ENCODE measurements around the gene SLC25A2. TPM values are rescaled to one million over a fixed set of nuclear protein-coding genes. Genes with fewer than 3 reads are reported as not detected.
A peak's percentile ranks its signal among the peaks of the same experiment; 100 is the strongest.

The SLC25A2 gene
- total and polyA plus RNA-seq, 12 donors, result 0.07 to 1.5 (median 0.53) TPM; not detected in 5

DNA sequence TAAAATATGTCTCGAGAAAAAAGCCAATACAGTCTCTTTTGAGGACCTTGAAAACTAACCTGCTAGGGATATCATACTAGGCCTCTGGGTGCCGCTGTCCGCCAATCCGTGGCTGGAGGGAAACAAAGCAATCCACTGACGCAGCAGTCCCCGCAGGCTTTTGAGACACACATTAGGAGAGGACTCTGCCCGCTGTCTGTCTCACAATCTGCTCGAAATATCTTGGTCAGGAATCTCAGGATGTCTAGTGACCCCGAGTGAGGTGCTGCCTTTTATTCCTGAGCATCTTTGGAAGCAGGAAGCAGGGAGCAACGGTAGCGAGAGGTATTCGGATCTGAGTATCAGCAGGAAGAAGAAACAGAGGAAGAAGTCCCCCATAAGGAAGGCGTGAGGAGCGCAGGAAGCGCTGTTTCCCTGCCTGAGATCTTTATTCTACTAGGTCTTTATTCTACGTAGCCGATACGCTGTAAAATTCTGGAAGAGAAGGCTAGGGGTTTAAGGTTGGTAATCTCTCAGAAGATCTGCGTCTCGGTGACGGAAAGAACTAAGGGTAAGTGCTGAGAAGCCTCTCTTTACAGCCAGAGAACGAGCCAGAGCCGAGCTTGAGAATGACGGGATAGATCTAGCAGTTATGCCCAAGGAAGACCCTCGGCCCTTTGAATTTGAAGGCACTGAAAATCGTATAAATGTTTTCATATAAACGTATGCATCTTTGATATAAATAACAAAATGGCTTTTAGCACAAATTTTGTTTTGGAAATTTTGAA is 22.4 kb upstream of the SLC25A2 start:
- peaks cover 0 to 8% (median 0%) of the 10 kb centered on the region in 3 donors for H3K9me3 ChIP-seq (replicated peaks in 1 of 3)
- intact Hi-C loops (cut with DNase I), result no loop called here

DNA sequence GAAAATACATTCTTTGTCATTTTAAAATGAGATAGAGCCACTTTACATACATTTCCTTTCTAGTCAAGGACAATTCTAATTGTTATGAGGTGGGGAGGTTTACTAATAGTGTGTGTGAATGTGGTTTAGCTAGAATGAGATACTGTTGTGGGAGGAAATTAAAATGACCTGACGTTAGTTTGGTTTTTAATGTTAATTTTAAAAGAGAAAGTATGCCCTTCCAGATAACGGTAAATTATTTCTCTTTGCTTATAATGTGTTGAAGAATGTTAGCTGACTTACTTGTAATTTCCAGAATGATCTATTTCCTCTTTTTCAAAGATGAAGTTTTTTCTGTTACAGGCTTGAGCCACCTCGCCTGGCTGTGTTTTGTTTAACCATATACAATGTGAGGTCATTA is 18.4 kb upstream of the SLC25A2 start:
- Histone ChIP-seq H3K36me3 (replicated peaks in 1 of 2) (no peaks in the 10 kb centered on the region), H3K4me3 (no peak overlapping the region), H3K27me3 (no peaks in the 10 kb centered on the region), H3K9me3 (replicated peaks in 1 of 3) (peaks cover 8 to 39% (median 14%) of the 10 kb centered on the region in 3 donors), H3K27ac (no peak overlapping the region), H3K4me1 (replicated peaks in 1 of 2) (peaks cover 0 to 9% of the 10 kb centered on the region in 2 donors)
- TF ChIP-seq POLR2A (IDR thresholded peaks at IDR 0.05), result no peak
- TF ChIP-seq, protein P1, sequence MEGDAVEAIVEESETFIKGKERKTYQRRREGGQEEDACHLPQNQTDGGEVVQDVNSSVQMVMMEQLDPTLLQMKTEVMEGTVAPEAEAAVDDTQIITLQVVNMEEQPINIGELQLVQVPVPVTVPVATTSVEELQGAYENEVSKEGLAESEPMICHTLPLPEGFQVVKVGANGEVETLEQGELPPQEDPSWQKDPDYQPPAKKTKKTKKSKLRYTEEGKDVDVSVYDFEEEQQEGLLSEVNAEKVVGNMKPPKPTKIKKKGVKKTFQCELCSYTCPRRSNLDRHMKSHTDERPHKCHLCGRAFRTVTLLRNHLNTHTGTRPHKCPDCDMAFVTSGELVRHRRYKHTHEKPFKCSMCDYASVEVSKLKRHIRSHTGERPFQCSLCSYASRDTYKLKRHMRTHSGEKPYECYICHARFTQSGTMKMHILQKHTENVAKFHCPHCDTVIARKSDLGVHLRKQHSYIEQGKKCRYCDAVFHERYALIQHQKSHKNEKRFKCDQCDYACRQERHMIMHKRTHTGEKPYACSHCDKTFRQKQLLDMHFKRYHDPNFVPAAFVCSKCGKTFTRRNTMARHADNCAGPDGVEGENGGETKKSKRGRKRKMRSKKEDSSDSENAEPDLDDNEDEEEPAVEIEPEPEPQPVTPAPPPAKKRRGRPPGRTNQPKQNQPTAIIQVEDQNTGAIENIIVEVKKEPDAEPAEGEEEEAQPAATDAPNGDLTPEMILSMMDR (IDR thresholded peaks at IDR 0.05), result no peak
- 87 to 94% (median 92%) methylated on average over 3 of the region's 3 CpGs for WGBS, 4 donors
- intact Hi-C loops (cut with DNase I), result no loop called here
- no peak for DNase-seq

More for the DNA sequence above, 22.4 kb upstream of the SLC25A2 start:
- no peaks in the 10 kb centered on the region for H3K4me1 ChIP-seq (replicated peaks in 1 of 2)
- peak in 2 of 7 donors; percentile 5 to 60 for DNase-seq
- H3K4me3 ChIP-seq, result no peak overlapping the region
- H3K27me3 ChIP-seq, result no peaks in the 10 kb centered on the region
- no peaks in the 10 kb centered on the region for H3K36me3 ChIP-seq (replicated peaks in 1 of 2)
- 8 to 19% (median 13%) methylated on average over 23 to 27 of the region's 27 CpGs for WGBS, 4 donors
- TF ChIP-seq, protein P1 (IDR thresholded peaks at IDR 0.05), result no peak
- no peak for TF ChIP-seq POLR2A (IDR thresholded peaks at IDR 0.05)
- no peak overlapping the region for H3K27ac ChIP-seq

DNA sequence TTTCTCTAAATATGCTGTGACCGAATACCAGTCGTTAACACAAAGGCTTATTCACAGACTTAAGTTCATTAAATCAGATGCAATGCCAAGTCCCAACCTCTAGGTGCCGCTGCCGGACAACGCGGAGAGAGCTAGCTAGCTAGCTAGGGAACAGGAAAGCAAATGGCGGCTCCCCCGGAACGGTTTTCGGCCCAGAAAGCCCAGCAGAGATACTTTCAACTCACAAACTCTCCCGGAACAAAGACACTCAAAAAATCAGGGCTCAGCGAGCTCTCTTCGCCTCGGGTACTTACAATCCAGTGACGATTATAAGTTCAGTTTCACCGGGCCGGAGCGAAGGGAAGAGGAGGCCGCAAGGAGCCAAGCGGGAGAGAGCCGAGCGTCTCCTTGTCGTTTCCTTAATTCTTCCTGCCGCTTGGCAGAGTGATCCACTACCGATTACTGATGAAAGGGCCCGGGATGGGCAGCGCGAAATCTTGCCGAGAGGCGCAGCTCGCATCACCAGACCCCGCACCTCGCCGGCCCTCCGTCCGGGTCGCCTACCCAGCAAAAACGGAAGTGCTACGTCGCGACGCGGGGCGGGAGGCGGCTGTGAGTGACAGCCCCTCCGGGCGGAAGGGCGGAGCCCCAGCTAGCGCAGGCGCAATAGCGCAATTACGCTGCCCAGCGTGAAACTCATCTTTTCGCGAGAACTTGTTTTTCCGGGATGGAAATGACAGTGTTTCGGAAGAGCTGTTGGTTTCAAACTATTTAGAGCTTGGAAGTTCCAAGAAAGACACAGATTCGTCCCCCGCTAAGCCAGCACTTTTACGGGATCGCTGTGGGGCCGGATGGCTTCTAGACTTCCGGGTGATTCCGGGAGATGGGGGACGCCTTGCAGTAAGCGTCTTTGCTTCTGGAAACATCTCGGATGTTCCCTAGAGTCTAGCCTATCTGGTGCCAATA is 16.6 kb upstream of the SLC25A2 start, which contains the start of gene TAF7:
Gene TAF7 (minus strand): TSS at position 560 of the 945 bp plus-strand sequence. CDS start 740 bp downstream, outside the sequence.
- Histone ChIP-seq H3K4me1 (replicated peaks in 1 of 2) (peaks cover 0 to 9% of the 10 kb centered on the region in 2 donors), H3K36me3 (replicated peaks in 1 of 2) (no peaks in the 10 kb centered on the region), H3K27me3 (no peaks in the 10 kb centered on the region), H3K4me3 (peak within 1 kb of the TSS; percentile 13 to 79 (median 67)), H3K27ac (peak within 1 kb of the TSS; percentile 77 to 96 (median 89)), H3K9me3 (replicated peaks in 1 of 3) (peaks cover 11 to 55% (median 17%) of the 10 kb centered on the region in 3 donors)
- intact Hi-C loops (cut with DNase I), result no loop called here
- 1 to 5% (median 2%) methylated on average over 43 to 67 of the region's 67 CpGs for WGBS, 4 donors
- DNase-seq, result peak; percentile 86 to 93 (median 89)
- TF ChIP-seq, protein P1 (IDR thresholded peaks at IDR 0.05), result peak; percentile 56 to 84 (median 71)
- TF ChIP-seq POLR2A (IDR thresholded peaks at IDR 0.05), result peak; percentile 91 to 92

DNA sequence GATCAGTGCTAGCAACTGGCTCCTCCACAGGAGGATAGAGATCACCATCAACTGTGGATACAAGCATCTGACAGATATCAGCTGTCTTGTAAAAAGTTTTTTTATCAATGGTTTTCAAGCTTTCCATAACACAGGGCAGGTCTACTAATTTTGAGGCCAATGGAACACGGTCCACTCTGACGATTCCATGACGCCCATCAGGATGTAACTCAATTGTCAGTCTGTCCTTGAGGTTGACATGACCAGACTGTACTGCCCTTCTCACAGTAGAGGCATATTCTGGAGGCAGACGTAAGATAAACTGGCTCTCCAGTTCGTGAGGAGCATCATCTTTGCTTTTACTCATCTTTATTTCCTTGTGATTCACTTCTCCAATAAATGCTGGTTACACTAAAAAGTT is 15.8 kb upstream of the SLC25A2 start:
- H3K27me3 ChIP-seq, result no peaks in the 10 kb centered on the region
- DNase-seq, result no peak
- intact Hi-C loops (cut with DNase I), result loop anchor here in 1 of 2 donors (10.0 kb wide), 1 partner anchor 95 kb away; the partner anchor contains the start of genes PCDHGA10 and PCDHGB7
- TF ChIP-seq, protein P1 (IDR thresholded peaks at IDR 0.05), result no peak
- no peak for TF ChIP-seq POLR2A (IDR thresholded peaks at IDR 0.05)
- peaks cover 11 to 60% (median 25%) of the 10 kb centered on the region in 3 donors for H3K9me3 ChIP-seq (replicated peaks in 1 of 3)
- peak overlapping the region in 1 of 4 donors; percentile 72 for H3K4me3 ChIP-seq
- peaks cover 0 to 9% of the 10 kb centered on the region in 2 donors for H3K4me1 ChIP-seq (replicated peaks in 1 of 2)
- 66 to 76% (median 72%) methylated on average over 5 of the region's 5 CpGs for WGBS, 4 donors
- H3K27ac ChIP-seq, result no peak overlapping the region
- H3K36me3 ChIP-seq (replicated peaks in 1 of 2), result no peaks in the 10 kb centered on the region
